Hematopoietic multipotent progenitor cell treated with erythropoietin and hydrocortisone succinate and interleukin-3 and kit ligand, for 15 days (in vitro differentiated cells): ENCODE results near the gene ARHGAP40.

Experiments
- DNase-seq: peaks from one replicate; pipeline ENCODE4 v3.0.0-alpha.2; 2015; ENCODE audit warnings: low spot score

Gene ARHGAP40

GRCh38 chr20:38617011-38617829 lies 15.6 kb downstream of the ARHGAP40 start:
- no peak for DNase-seq

GRCh38 chr20:38617830-38618196 lies 16.2 kb downstream of the ARHGAP40 start:
- DNase-seq = no peak

GRCh38 chr20:38620441-38620840 lies 18.8 kb downstream of the ARHGAP40 start:
- no peak for DNase-seq

GRCh38 chr20:38623061-38623460 lies 21.5 kb downstream of the ARHGAP40 start:
- DNase-seq = no peak

- DNase-seq = no peak
Observed at GRCh38 chr20:38624084-38624483, 22.5 kb downstream of the ARHGAP40 start.

GRCh38 chr20:38625896-38626295 lies 24.3 kb downstream of the ARHGAP40 start:
- DNase-seq = no peak

GRCh38 chr20:38626921-38627659 lies 25.5 kb downstream of the ARHGAP40 start:
- DNase-seq = no peak

GRCh38 chr20:38628580-38629470 lies 27.2 kb downstream of the ARHGAP40 start:
- no peak for DNase-seq

- no peak for DNase-seq
Observed at GRCh38 chr20:38629979-38630378, 28.4 kb downstream of the ARHGAP40 start.

GRCh38 chr20:38630727-38631126 lies 29.1 kb downstream of the ARHGAP40 start:
- no peak for DNase-seq

GRCh38 chr20:38631155-38632022 lies 29.8 kb downstream of the ARHGAP40 start:
- no peak for DNase-seq

- peak; percentile 63 for DNase-seq
Observed at GRCh38 chr20:38633577-38634093, 32.0 kb downstream of the ARHGAP40 start.

- DNase-seq = no peak
Observed at GRCh38 chr20:38635721-38636288, 34.2 kb downstream of the ARHGAP40 start.

- no peak for DNase-seq
Observed at GRCh38 chr20:38640521-38640920, 38.9 kb downstream of the ARHGAP40 start.

GRCh38 chr20:38642498-38642897 lies 40.9 kb downstream of the ARHGAP40 start:
- DNase-seq = no peak

GRCh38 chr20:38644588-38645260 lies 43.1 kb downstream of the ARHGAP40 start:
- DNase-seq = no peak

GRCh38 chr20:38645351-38645750 lies 43.7 kb downstream of the ARHGAP40 start:
- DNase-seq = no peak

- DNase-seq = peak; percentile 82
Observed at GRCh38 chr20:38645980-38646858, 44.6 kb downstream of the ARHGAP40 start.

GRCh38 chr20:38649275-38649891 lies 47.8 kb downstream of the ARHGAP40 start:
- no peak for DNase-seq
